Upper lobe of right lung (tissue), 1 donor: ENCODE measurements around the gene BAIAP2L2. TPM values are rescaled to one million over a fixed set of nuclear protein-coding genes. Genes with fewer than 3 reads are reported as not detected.

ENCODE experiments used
- ATAC-seq: fragments of 200-7000 bp; cut with Tn5 transposase; one replicate; pipeline ENCODE4 v1.9.1; 2020; ENCODE audit warnings: mild to moderate bottlenecking, moderate library complexity
- DNase-seq: peaks from one replicate; pipeline ENCODE4 v3.0.0-alpha.2; 2020
- H3K27ac ChIP-seq: fragments of 200-600 bp; one replicate; pipeline ENCODE4 v1.8.0; 2022
- H3K27me3 ChIP-seq: fragments of 200-600 bp; one replicate; pipeline ENCODE4 v1.8.0; 2022; ENCODE audit warnings: mild to moderate bottlenecking
- H3K36me3 ChIP-seq: fragments of 200-600 bp; one replicate; pipeline ENCODE4 v1.8.0; 2022
- H3K4me1 ChIP-seq: fragments of 200-600 bp; one replicate; pipeline ENCODE4 v1.8.0; 2022
- H3K4me3 ChIP-seq: fragments of 200-600 bp; one replicate; pipeline ENCODE4 v1.8.0; 2022; ENCODE audit warnings: mild to moderate bottlenecking
- H3K9me3 ChIP-seq: fragments of 200-600 bp; one replicate; pipeline ENCODE4 v1.8.0; 2022
- intact Hi-C: fragments of 100-400 bp; cut with DNase I; formaldehyde crosslinking; loops from one replicate; pipeline ENCODE4 v1.11.0; 2022
- total RNA-seq: library from RNA; stranded (reverse); fragmentation: NEBNext Ultra II Directional; extraction: Animal tissue kit (Norgen Biotek cat#: 25700); gene quantifications from one replicate; pipeline ENCODE4 v1.2.1, GENCODE V29; 2021
- TF ChIP-seq, protein P1 (sequence below): fragments of 200-600 bp; IDR thresholded peaks from one replicate; pipeline ENCODE4 v1.8.0; 2022; ENCODE audit warnings: antibody characterized with exemption
- donor health status: DM: no; HTN: yes; CAD: no; lungs with severe emphysema.

BAIAP2L2 gene
- total RNA-seq, 1 donor from 2014 or later: 0.29 TPM

GRCh38 chr22:38083931-38084631 lies 26.4 kb downstream of the BAIAP2L2 start, which contains the start of gene SLC16A8:
Gene SLC16A8, minus strand, starts transcription at chr22:38084184. Its CDS starts 1,311 bp downstream, at chr22:38082873.
- H3K27ac ChIP-seq: no peak within 1 kb of the TSS
- TF ChIP-seq, protein P1, sequence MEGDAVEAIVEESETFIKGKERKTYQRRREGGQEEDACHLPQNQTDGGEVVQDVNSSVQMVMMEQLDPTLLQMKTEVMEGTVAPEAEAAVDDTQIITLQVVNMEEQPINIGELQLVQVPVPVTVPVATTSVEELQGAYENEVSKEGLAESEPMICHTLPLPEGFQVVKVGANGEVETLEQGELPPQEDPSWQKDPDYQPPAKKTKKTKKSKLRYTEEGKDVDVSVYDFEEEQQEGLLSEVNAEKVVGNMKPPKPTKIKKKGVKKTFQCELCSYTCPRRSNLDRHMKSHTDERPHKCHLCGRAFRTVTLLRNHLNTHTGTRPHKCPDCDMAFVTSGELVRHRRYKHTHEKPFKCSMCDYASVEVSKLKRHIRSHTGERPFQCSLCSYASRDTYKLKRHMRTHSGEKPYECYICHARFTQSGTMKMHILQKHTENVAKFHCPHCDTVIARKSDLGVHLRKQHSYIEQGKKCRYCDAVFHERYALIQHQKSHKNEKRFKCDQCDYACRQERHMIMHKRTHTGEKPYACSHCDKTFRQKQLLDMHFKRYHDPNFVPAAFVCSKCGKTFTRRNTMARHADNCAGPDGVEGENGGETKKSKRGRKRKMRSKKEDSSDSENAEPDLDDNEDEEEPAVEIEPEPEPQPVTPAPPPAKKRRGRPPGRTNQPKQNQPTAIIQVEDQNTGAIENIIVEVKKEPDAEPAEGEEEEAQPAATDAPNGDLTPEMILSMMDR: no peak
- peaks cover 33% of the 10 kb centered on the region for H3K27me3 ChIP-seq
- H3K36me3 ChIP-seq: no peaks in the 10 kb centered on the region
- H3K4me3 ChIP-seq: no peak within 1 kb of the TSS
- no peaks in the 10 kb centered on the region for H3K9me3 ChIP-seq
- intact Hi-C loops: no loop called here
- peaks cover 20% of the 10 kb centered on the region for H3K4me1 ChIP-seq
- DNase-seq: no peak
- ATAC-seq: no peak

- no peaks in the 10 kb centered on the region for H3K9me3 ChIP-seq
- peaks cover 20% of the 10 kb centered on the region for H3K4me1 ChIP-seq
- peaks cover 28% of the 10 kb centered on the region for H3K27me3 ChIP-seq
- DNase-seq (no peak), ATAC-seq (no peak)
- H3K27ac ChIP-seq: no peak overlapping the region
- TF ChIP-seq, protein P1: no peak
- intact Hi-C loops: no loop called here
- no peaks in the 10 kb centered on the region for H3K36me3 ChIP-seq
- H3K4me3 ChIP-seq: no peak overlapping the region
Measured at GRCh38 chr22:38082986-38083710, 27.3 kb downstream of the BAIAP2L2 start.

DNA sequence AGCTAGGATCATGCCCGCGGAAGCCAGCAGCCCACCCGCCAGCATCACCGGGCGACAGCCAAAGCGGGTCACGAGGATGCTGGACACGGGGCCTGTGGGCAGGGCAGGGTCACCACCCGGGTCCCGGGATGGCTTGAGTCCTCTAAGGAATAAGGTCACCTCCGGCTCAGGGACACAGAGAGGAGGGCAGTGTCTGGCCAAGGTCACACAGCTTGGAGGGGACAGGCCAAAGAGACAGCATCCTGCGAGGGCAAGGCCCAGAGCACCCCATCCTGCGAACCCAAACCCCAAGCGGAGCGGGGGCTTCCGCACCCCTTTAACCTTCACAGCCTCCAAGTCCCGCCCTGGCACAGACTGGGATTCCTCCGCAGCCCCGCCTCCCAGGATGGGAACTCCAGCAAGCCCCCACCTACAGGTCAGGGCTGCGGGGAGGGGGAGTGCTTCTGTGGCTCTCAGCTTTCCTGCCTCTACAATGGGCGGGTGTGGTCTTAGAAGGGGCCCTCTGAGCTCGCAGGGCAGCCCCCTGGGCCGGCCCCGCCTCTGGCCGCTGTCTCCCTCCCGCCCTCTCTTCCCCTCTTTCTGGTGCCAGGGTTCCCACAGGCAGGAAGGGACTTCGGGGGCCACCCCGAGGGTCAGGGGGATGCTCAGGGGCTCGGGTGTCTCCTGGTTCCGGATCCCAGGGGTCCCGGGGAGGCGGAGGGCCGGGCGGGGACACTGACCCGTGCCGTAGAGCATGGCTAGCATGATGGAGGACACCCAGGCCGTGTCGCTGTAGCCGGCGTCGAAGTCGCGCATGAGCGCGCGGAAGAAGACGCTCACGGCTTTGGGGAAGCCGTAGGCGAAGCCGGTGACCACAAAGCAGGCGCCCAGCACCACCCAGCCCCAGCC lies 28.3 kb downstream of the BAIAP2L2 start:
- no peaks in the 10 kb centered on the region for H3K9me3 ChIP-seq
- H3K4me1 ChIP-seq: peaks cover 20% of the 10 kb centered on the region
- DNase-seq (no peak), ATAC-seq (peak; percentile 33)
- H3K4me3 ChIP-seq: no peak overlapping the region
- H3K27me3 ChIP-seq: peaks cover 28% of the 10 kb centered on the region
- no peaks in the 10 kb centered on the region for H3K36me3 ChIP-seq
- intact Hi-C loops: no loop called here
- TF ChIP-seq, protein P1: no peak
- H3K27ac ChIP-seq: no peak overlapping the region

DNA sequence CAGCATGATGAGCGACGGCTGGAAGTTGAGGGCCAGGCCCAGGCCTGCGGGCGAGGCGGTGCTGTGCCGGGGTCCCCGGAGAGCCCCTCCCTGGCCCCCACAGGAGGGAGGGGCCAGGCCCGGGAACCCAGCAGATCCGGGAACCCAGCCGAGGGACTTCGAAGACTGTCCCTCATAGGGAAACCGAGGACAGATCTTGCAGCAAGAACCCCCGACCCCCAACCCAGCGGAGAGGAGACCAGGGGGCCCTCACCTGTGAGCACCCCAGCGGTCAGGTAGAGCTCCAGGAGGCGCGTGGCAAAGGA lies 28.9 kb downstream of the BAIAP2L2 start:
- Histone ChIP-seq H3K36me3 (no peaks in the 10 kb centered on the region), H3K27me3 (peaks cover 28% of the 10 kb centered on the region), H3K27ac (no peak overlapping the region), H3K4me1 (peaks cover 20% of the 10 kb centered on the region), H3K9me3 (no peaks in the 10 kb centered on the region), H3K4me3 (peak overlapping the region; percentile 8)
- intact Hi-C loops: no loop called here
- DNase-seq (no peak), ATAC-seq (no peak)
- TF ChIP-seq, protein P1: no peak

DNA sequence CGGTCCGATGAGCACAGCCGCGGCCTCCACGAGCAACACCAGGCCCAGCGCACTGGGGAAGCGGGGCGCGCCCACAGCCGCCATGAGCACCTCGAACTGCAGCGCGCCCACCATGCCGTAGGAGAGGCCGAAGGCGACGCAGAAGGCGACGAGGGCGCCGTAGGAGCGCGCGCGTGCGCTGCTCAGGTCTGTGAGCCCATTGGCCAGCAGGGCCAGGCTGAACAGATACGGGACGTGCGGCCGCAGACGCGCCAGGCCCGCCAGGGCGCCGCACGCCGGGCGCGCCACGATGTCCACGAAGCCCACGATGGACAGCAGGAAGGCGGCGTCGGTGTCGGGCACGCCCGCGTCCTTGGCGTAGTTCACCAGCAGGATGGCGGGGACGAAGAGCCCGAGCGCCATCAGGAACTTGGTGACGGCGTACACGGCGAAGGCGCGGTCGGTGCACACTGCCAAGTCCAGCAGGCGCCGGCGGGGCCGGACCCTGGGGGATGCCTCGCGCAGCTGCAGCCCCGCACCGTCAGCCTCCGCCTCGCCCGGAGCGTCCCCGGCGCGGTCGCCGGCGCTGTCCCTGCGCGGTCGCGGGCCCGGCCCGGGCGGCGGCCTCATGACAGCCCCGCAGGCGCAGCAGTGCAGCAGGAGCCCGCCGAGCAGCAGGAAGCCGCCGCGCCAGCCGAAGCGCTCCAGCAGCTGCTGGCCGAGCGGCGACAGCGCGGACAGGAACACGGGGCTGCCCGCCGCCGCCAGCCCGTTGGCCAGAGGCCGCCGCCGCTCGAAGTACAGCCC lies 29.4 kb downstream of the BAIAP2L2 start:
- no peaks in the 10 kb centered on the region for H3K9me3 ChIP-seq
- H3K27ac ChIP-seq: no peak overlapping the region
- ATAC-seq (peak; percentile 44), DNase-seq (no peak)
- H3K4me1 ChIP-seq: peaks cover 20% of the 10 kb centered on the region
- peak overlapping the region; percentile 35 for H3K4me3 ChIP-seq
- H3K27me3 ChIP-seq: peaks cover 28% of the 10 kb centered on the region
- H3K36me3 ChIP-seq: no peaks in the 10 kb centered on the region
- TF ChIP-seq, protein P1: no peak
- intact Hi-C loops: no loop called here
